Activated T-cell treated with anti-CD3 and anti-CD28 coated beads, Interleukin-2, amount 50 U/mL, for 72 hours (primary cell): ENCODE results near the gene L3MBTL4. TPM values are rescaled to one million over a fixed set of nuclear protein-coding genes. Genes with fewer than 3 reads are reported as not detected.

Experiments
- ATAC-seq, 2 donors: fragments of 150-1000 bp; cut with Tn5 transposase; replicated peaks in 1 of 2; 2 replicates each; pipeline ENCODE4 v1.10.0; 2021; ENCODE audit warnings: moderate library complexity in 2 of 2, mild to moderate bottlenecking in 1 of 2
- DNase-seq, 2 donors: peaks; one replicate each; pipeline ENCODE4 v3.0.0; 2021 to 2022; ENCODE audit warnings: mixed read lengths in 1 of 2
- H3K27ac Mint-ChIP-seq: one replicate; pipeline ENCODE4 v1.8.0; 2022; ENCODE audit warnings: mild to moderate bottlenecking, moderate library complexity, mixed read lengths
- H3K27me3 Mint-ChIP-seq: one replicate; pipeline ENCODE4 v1.8.0; 2022; ENCODE audit warnings: low read depth, mixed read lengths
- H3K36me3 Mint-ChIP-seq, 2 donors: one replicate each; pipeline ENCODE4 v1.8.0; 2022; ENCODE audit warnings: mixed read lengths in 2 of 2, mild to moderate bottlenecking in 1 of 2; ENCODE audit not compliant: insufficient read depth in 2 of 2
- H3K4me1 Mint-ChIP-seq: one replicate; pipeline ENCODE4 v1.8.0; 2022; ENCODE audit warnings: low read depth, mixed read lengths
- H3K4me3 Mint-ChIP-seq, 2 donors: one replicate each; pipeline ENCODE4 v1.8.0; 2022; ENCODE audit warnings: mild to moderate bottlenecking in 2 of 2, mixed read lengths in 2 of 2, moderate library complexity in 2 of 2
- H3K9me3 Mint-ChIP-seq, 2 donors: one replicate each; pipeline ENCODE4 v1.8.0; 2022; ENCODE audit warnings: mixed read lengths in 2 of 2
- total RNA-seq, 2 donors: library from RNA; stranded (reverse); gene quantifications; one replicate each; pipeline ENCODE4 v1.2.3, GENCODE V29; 2022

The L3MBTL4 gene
- total RNA-seq, 2 donors from 2014 or later: 0.07 to 0.12 TPM

GRCh38 chr18:5964596-5964995 lies 450.1 kb downstream of the L3MBTL4 start:
- no peaks in the 10 kb centered on the region for H3K27me3 Mint-ChIP-seq
- H3K9me3 Mint-ChIP-seq: no peaks in the 10 kb centered on the region
- H3K4me1 Mint-ChIP-seq: peaks cover 18% of the 10 kb centered on the region
- ATAC-seq (peak; percentile 74), DNase-seq (no peak)
- H3K4me3 Mint-ChIP-seq: no peak overlapping the region
- H3K27ac Mint-ChIP-seq: no peak overlapping the region
- H3K36me3 Mint-ChIP-seq: no peaks in the 10 kb centered on the region

GRCh38 chr18:5964108-5964507 lies 450.6 kb downstream of the L3MBTL4 start:
- Mint-ChIP-seq H3K27me3 (no peaks in the 10 kb centered on the region), H3K4me1 (peaks cover 18% of the 10 kb centered on the region), H3K36me3 (no peaks in the 10 kb centered on the region), H3K9me3 (no peaks in the 10 kb centered on the region), H3K4me3 (no peak overlapping the region), H3K27ac (no peak overlapping the region)
- ATAC-seq (no peak), DNase-seq (no peak)

- no peaks in the 10 kb centered on the region for H3K36me3 Mint-ChIP-seq
- no peak for ATAC-seq
- H3K4me3 Mint-ChIP-seq: no peak overlapping the region
- peaks cover 18% of the 10 kb centered on the region for H3K4me1 Mint-ChIP-seq
- H3K27me3 Mint-ChIP-seq: no peaks in the 10 kb centered on the region
- no peaks in the 10 kb centered on the region for H3K9me3 Mint-ChIP-seq
- no peak overlapping the region for H3K27ac Mint-ChIP-seq
- no peak for DNase-seq
Observed at GRCh38 chr18:5963267-5963666, 451.4 kb downstream of the L3MBTL4 start.

GRCh38 chr18:5962362-5962761 lies 452.3 kb downstream of the L3MBTL4 start:
- peaks cover 18% of the 10 kb centered on the region for H3K4me1 Mint-ChIP-seq
- H3K9me3 Mint-ChIP-seq: no peaks in the 10 kb centered on the region
- H3K36me3 Mint-ChIP-seq: no peaks in the 10 kb centered on the region
- no peaks in the 10 kb centered on the region for H3K27me3 Mint-ChIP-seq
- DNase-seq (no peak), ATAC-seq (no peak)
- H3K4me3 Mint-ChIP-seq: no peak overlapping the region
- no peak overlapping the region for H3K27ac Mint-ChIP-seq

- H3K4me1 Mint-ChIP-seq: peaks cover 18% of the 10 kb centered on the region
- no peak overlapping the region for H3K4me3 Mint-ChIP-seq
- no peaks in the 10 kb centered on the region for H3K36me3 Mint-ChIP-seq
- H3K27ac Mint-ChIP-seq: no peak overlapping the region
- no peaks in the 10 kb centered on the region for H3K27me3 Mint-ChIP-seq
- H3K9me3 Mint-ChIP-seq: no peaks in the 10 kb centered on the region
- ATAC-seq (no peak), DNase-seq (no peak)
Observed at GRCh38 chr18:5961828-5962150, 452.9 kb downstream of the L3MBTL4 start.

- H3K9me3 Mint-ChIP-seq: no peaks in the 10 kb centered on the region
Observed at GRCh38 chr18:5961097-5961827, 453.4 kb downstream of the L3MBTL4 start.

GRCh38 chr18:5958822-5959221 lies 455.9 kb downstream of the L3MBTL4 start:
- no peak overlapping the region for H3K27ac Mint-ChIP-seq
- ATAC-seq: no peak
- H3K36me3 Mint-ChIP-seq: no peaks in the 10 kb centered on the region
- H3K4me1 Mint-ChIP-seq: no peaks in the 10 kb centered on the region
- no peak overlapping the region for H3K4me3 Mint-ChIP-seq
- no peak for DNase-seq
- no peaks in the 10 kb centered on the region for H3K27me3 Mint-ChIP-seq
- no peaks in the 10 kb centered on the region for H3K9me3 Mint-ChIP-seq

More at GRCh38 chr18:5961097-5961827, 453.4 kb downstream of the L3MBTL4 start:
- DNase-seq (no peak), ATAC-seq (no peak)
- H3K27ac Mint-ChIP-seq: no peak overlapping the region
- no peak overlapping the region for H3K4me3 Mint-ChIP-seq
- H3K36me3 Mint-ChIP-seq: no peaks in the 10 kb centered on the region
- H3K27me3 Mint-ChIP-seq: no peaks in the 10 kb centered on the region
- H3K4me1 Mint-ChIP-seq: peaks cover 14% of the 10 kb centered on the region

- ATAC-seq (no peak), DNase-seq (no peak)
- Mint-ChIP-seq H3K36me3 (no peaks in the 10 kb centered on the region), H3K27me3 (no peaks in the 10 kb centered on the region), H3K4me3 (no peak overlapping the region), H3K27ac (no peak overlapping the region), H3K9me3 (peaks cover 0 to 3% of the 10 kb centered on the region in 2 donors), H3K4me1 (no peaks in the 10 kb centered on the region)
Observed at GRCh38 chr18:5955861-5956260, 458.9 kb downstream of the L3MBTL4 start.

GRCh38 chr18:5951515-5952091 lies 463.1 kb downstream of the L3MBTL4 start:
- H3K9me3 Mint-ChIP-seq: peaks cover 0 to 3% of the 10 kb centered on the region in 2 donors
- DNase-seq (no peak), ATAC-seq (no peak)
- no peak overlapping the region for H3K4me3 Mint-ChIP-seq
- H3K27me3 Mint-ChIP-seq: no peaks in the 10 kb centered on the region
- no peak overlapping the region for H3K27ac Mint-ChIP-seq
- no peaks in the 10 kb centered on the region for H3K36me3 Mint-ChIP-seq
- H3K4me1 Mint-ChIP-seq: no peaks in the 10 kb centered on the region

- Mint-ChIP-seq H3K4me3 (no peak overlapping the region), H3K9me3 (peaks cover 0 to 3% of the 10 kb centered on the region in 2 donors), H3K4me1 (no peaks in the 10 kb centered on the region), H3K36me3 (no peaks in the 10 kb centered on the region), H3K27me3 (no peaks in the 10 kb centered on the region), H3K27ac (no peak overlapping the region)
- ATAC-seq (no peak), DNase-seq (no peak)
Observed at GRCh38 chr18:5948781-5949180, 465.9 kb downstream of the L3MBTL4 start.

GRCh38 chr18:5948237-5948636 lies 466.5 kb downstream of the L3MBTL4 start:
- Mint-ChIP-seq H3K36me3 (no peaks in the 10 kb centered on the region), H3K9me3 (no peaks in the 10 kb centered on the region), H3K27ac (no peak overlapping the region), H3K4me3 (no peak overlapping the region), H3K4me1 (no peaks in the 10 kb centered on the region), H3K27me3 (peaks cover 4% of the 10 kb centered on the region)
- no peak for ATAC-seq
- no peak for DNase-seq

GRCh38 chr18:5944448-5944847 lies 470.3 kb downstream of the L3MBTL4 start:
- Mint-ChIP-seq H3K27me3 (peaks cover 13% of the 10 kb centered on the region), H3K36me3 (no peaks in the 10 kb centered on the region), H3K4me1 (no peaks in the 10 kb centered on the region), H3K9me3 (no peaks in the 10 kb centered on the region), H3K27ac (no peak overlapping the region), H3K4me3 (no peak overlapping the region)
- ATAC-seq (no peak), DNase-seq (no peak)

GRCh38 chr18:5943514-5943913 lies 471.2 kb downstream of the L3MBTL4 start:
- Mint-ChIP-seq H3K27me3 (peaks cover 13% of the 10 kb centered on the region), H3K9me3 (no peaks in the 10 kb centered on the region), H3K36me3 (no peaks in the 10 kb centered on the region), H3K4me3 (no peak overlapping the region), H3K4me1 (no peaks in the 10 kb centered on the region), H3K27ac (no peak overlapping the region)
- ATAC-seq: no peak
- DNase-seq: no peak

GRCh38 chr18:5942591-5942990 lies 472.1 kb downstream of the L3MBTL4 start:
- no peaks in the 10 kb centered on the region for H3K4me1 Mint-ChIP-seq
- ATAC-seq (no peak), DNase-seq (no peak)
- no peak overlapping the region for H3K27ac Mint-ChIP-seq
- H3K27me3 Mint-ChIP-seq: peaks cover 13% of the 10 kb centered on the region
- H3K9me3 Mint-ChIP-seq: no peaks in the 10 kb centered on the region
- no peak overlapping the region for H3K4me3 Mint-ChIP-seq
- H3K36me3 Mint-ChIP-seq: no peaks in the 10 kb centered on the region
